ENCODE results near the gene MS4A3.

The MS4A3 gene

DNA sequence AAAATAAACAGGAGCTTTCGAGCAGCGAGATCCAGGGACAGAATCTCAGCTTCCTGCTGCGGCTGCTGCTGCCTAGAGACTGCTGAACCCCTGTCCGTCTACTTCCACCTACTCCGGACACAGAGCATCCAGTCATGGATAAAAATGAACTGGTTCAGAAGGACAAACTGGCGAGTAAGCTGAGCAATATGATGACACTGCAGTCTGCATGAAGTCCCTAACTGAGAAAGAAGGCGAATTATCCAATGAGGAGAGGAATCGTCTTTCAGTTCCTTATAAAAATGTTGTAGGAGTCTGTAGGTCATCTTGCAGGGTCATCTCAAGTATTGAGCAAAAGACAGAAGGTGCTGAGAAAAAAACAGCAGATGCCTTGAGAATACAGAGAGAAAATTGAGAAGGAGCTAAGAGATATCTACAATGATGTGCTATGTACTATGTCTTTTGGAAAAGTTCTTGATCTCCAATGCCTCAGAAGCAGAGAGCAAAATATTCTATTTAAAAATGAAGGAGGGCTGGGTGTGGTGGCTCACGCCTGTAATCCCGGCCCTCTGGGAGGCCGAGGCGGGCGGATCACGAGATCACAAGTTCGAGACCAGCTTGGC is 20.9 kb downstream of the MS4A3 start:
- DNase-seq (ENCODE audit: extremely low spot score), result no peak
- TF ChIP-seq LEF1 (IDR thresholded peaks at IDR 0.05; ENCODE audit: borderline replicate concordance) (no peak), FOXA1 (IDR thresholded peaks at IDR 0.05) (no peak), BHLHE40 (IDR thresholded peaks at IDR 0.05; ENCODE audit: borderline replicate concordance) (no peak)
- POLR2A ChIA-PET, result no interaction called here
- CTCF ChIA-PET, result no interaction called here

DNA sequence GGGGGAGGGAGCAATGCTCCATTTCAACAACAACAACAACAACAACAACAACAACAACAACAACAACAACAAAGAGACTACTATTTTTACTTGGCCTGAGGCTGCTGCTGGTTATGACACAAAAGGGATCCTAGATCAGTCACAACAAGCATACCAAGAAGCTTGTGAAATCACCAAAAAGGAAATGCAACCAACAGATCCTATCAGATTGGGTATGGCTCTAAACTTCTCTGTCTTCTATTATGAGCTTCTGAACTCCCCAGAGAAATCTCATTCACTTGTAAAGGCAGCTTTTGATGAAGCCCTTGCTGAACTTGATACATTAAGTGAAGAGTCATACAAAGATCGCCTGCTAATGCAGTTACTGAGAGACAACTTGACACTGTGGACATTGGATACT is 21.5 kb downstream of the MS4A3 start:
- ChIA-PET CTCF (no interaction called here), POLR2A (no interaction called here)
- DNase-seq (ENCODE audit: extremely low spot score), result no peak
- TF ChIP-seq BHLHE40 (IDR thresholded peaks at IDR 0.05; ENCODE audit: borderline replicate concordance), result no peak
- TF ChIP-seq FOXK2 (IDR thresholded peaks at IDR 0.05), result no peak
- no peak for TF ChIP-seq HDGF (IDR thresholded peaks at IDR 0.05; ENCODE audit: borderline replicate concordance)
- no peak for TF ChIP-seq SUZ12 (IDR thresholded peaks at IDR 0.05)
- no peak for TF ChIP-seq L3MBTL2 (conservative IDR thresholded peaks at IDR 0.05)
- TF ChIP-seq ELF4 (IDR thresholded peaks at IDR 0.05), result no peak
- no peak for TF ChIP-seq NFRKB (IDR thresholded peaks at IDR 0.05)
- TF ChIP-seq FOXA1 (IDR thresholded peaks at IDR 0.05), result no peak
- TF ChIP-seq TARDBP (IDR thresholded peaks at IDR 0.05), result no peak
- no peak for TF ChIP-seq LEF1 (IDR thresholded peaks at IDR 0.05; ENCODE audit: borderline replicate concordance)
- no peak for TF ChIP-seq FOXM1 (IDR thresholded peaks at IDR 0.05; ENCODE audit: borderline replicate concordance)
- TF ChIP-seq, protein P1, sequence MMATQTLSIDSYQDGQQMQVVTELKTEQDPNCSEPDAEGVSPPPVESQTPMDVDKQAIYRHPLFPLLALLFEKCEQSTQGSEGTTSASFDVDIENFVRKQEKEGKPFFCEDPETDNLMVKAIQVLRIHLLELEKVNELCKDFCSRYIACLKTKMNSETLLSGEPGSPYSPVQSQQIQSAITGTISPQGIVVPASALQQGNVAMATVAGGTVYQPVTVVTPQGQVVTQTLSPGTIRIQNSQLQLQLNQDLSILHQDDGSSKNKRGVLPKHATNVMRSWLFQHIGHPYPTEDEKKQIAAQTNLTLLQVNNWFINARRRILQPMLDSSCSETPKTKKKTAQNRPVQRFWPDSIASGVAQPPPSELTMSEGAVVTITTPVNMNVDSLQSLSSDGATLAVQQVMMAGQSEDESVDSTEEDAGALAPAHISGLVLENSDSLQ (IDR thresholded peaks at IDR 0.05), result no peak
- no peak for TF ChIP-seq ZNF384 (IDR thresholded peaks at IDR 0.05)
- TF ChIP-seq CTBP1 (IDR thresholded peaks at IDR 0.05; ENCODE audit: borderline replicate concordance), result no peak
- TF ChIP-seq ARNT (IDR thresholded peaks at IDR 0.05), result no peak

DNA sequence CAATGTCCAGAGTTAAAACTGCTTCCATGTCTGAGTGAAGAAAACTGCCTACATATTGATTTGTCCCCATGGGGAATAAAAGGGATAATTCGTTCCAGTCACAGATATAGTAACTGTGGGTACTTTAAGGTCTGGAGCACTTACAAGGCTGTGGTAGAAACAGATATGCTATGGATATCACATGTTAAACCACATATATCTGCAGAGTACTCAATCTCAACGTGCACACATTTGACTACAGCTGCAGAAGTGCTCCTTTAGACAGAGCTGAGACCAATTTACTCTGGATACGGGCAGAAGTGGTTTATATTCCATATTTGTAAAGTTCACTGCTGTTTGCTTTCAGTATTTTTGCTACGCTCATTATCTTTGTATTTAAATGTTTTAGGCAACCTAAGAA is 22.3 kb downstream of the MS4A3 start:
- CTCF ChIA-PET, result no interaction called here
- no peak for DNase-seq (ENCODE audit: extremely low spot score)
- TF ChIP-seq, protein P1 (IDR thresholded peaks at IDR 0.05), result no peak
- TF ChIP-seq LEF1 (IDR thresholded peaks at IDR 0.05; ENCODE audit: borderline replicate concordance) (no peak), ZNF384 (IDR thresholded peaks at IDR 0.05) (no peak), BHLHE40 (IDR thresholded peaks at IDR 0.05; ENCODE audit: borderline replicate concordance) (no peak)
- POLR2A ChIA-PET, result no interaction called here

DNA sequence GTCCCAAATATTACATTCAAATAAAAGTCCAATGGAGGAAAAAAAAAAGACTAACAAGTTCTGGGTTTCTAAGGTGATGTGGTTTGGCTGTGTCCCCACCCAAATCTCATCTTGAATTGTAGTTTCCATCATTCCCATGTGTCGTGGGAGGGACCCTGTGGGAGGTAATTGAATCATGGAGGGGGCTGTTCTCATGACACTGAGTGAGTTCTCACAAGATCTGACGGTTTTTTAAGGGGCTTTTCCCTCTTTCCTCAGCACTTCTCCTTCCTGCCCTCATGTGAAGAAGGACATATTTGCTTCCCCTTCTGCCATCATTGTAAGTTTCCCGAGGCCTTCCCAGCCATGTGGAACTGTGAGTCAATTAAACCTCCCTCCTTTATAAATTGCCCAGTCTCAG is 24.1 kb downstream of the MS4A3 start:
- TF ChIP-seq HDGF (IDR thresholded peaks at IDR 0.05; ENCODE audit: borderline replicate concordance), result no peak
- TF ChIP-seq, protein P1 (IDR thresholded peaks at IDR 0.05), result no peak
- TF ChIP-seq SUZ12 (IDR thresholded peaks at IDR 0.05), result no peak
- no peak for TF ChIP-seq ELF4 (IDR thresholded peaks at IDR 0.05)
- no peak for TF ChIP-seq FOXM1 (IDR thresholded peaks at IDR 0.05; ENCODE audit: borderline replicate concordance)
- no peak for TF ChIP-seq FOXA1 (IDR thresholded peaks at IDR 0.05)
- no peak for TF ChIP-seq ZNF384 (IDR thresholded peaks at IDR 0.05)
- TF ChIP-seq CTBP1 (IDR thresholded peaks at IDR 0.05; ENCODE audit: borderline replicate concordance), result no peak
- no peak for TF ChIP-seq NFRKB (IDR thresholded peaks at IDR 0.05)
- TF ChIP-seq TARDBP (IDR thresholded peaks at IDR 0.05), result no peak
- TF ChIP-seq LEF1 (IDR thresholded peaks at IDR 0.05; ENCODE audit: borderline replicate concordance), result no peak
- TF ChIP-seq BHLHE40 (IDR thresholded peaks at IDR 0.05; ENCODE audit: borderline replicate concordance), result no peak
- no peak for TF ChIP-seq FOXK2 (IDR thresholded peaks at IDR 0.05)
- no peak for TF ChIP-seq L3MBTL2 (conservative IDR thresholded peaks at IDR 0.05)
- no peak for TF ChIP-seq ARNT (IDR thresholded peaks at IDR 0.05)
- CTCF ChIA-PET, result no interaction called here
- POLR2A ChIA-PET, result no interaction called here
- no peak for DNase-seq (ENCODE audit: extremely low spot score)

DNA sequence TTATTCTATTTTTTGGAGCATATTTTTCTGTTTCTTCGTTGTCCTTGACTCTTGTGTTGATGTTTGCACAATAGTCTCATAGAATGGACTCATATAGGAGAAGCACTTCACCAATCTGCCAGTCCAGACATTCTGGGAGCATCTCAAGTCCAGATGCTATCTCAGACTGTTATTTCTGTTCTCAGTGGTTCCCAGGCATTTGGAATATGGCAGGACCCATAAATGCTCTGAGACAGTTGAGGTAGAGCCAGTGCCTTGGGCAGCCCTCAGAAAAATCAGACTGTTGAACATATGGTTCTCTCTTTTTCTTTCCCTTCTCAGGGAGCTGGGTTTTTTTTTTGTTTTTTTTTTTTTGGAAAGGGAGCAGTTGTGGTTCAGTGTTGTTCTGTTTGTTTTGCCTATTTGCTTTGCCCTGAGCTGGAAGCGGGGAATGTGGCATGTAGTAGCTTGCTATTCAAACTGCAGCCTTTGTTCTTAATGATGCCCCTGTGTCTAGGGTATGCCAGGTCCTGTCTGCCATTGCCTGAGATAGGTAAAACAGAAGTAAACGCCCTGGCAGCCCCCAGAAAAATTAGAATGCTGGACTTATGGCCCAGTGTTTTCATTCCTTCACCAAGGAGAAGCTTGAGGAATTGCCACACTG is 28.3 kb downstream of the MS4A3 start:
- CTCF ChIA-PET, result no interaction called here
- POLR2A ChIA-PET, result no interaction called here
- TF ChIP-seq HDGF (IDR thresholded peaks at IDR 0.05; ENCODE audit: borderline replicate concordance), result no peak
- TF ChIP-seq, protein P1 (IDR thresholded peaks at IDR 0.05), result no peak
- TF ChIP-seq FOXM1 (IDR thresholded peaks at IDR 0.05; ENCODE audit: borderline replicate concordance), result no peak
- TF ChIP-seq CTBP1 (IDR thresholded peaks at IDR 0.05; ENCODE audit: borderline replicate concordance), result no peak
- no peak for TF ChIP-seq ZNF384 (IDR thresholded peaks at IDR 0.05)
- no peak for TF ChIP-seq FOXK2 (IDR thresholded peaks at IDR 0.05)
- TF ChIP-seq NFRKB (IDR thresholded peaks at IDR 0.05), result no peak
- TF ChIP-seq FOXA1 (IDR thresholded peaks at IDR 0.05), result no peak
- no peak for TF ChIP-seq ARNT (IDR thresholded peaks at IDR 0.05)
- TF ChIP-seq BHLHE40 (IDR thresholded peaks at IDR 0.05; ENCODE audit: borderline replicate concordance), result no peak
- no peak for TF ChIP-seq SUZ12 (IDR thresholded peaks at IDR 0.05)
- DNase-seq (ENCODE audit: extremely low spot score), result no peak

DNA sequence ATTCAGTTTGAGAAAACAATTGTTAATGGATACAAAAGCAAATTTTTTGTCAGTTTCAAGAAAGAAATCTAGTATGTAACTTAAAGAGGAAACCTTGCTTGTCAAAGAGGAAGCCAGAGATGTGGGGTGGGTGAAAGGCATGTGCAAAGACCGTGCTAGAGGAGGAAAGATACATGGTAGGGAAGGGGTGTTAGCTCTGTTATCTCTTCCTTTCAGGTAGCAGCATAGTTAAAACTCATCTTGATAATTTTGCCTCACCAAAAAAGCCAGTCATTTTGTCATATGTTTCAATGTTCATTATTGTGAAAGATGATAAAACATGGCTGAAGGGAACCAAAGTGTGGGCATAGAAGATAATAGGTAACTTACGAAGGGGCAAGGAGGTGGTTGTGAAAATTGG is 29.4 kb downstream of the MS4A3 start:
- POLR2A ChIA-PET, result no interaction called here
- TF ChIP-seq BHLHE40 (IDR thresholded peaks at IDR 0.05; ENCODE audit: borderline replicate concordance) (no peak), NFRKB (IDR thresholded peaks at IDR 0.05) (no peak), ELF4 (IDR thresholded peaks at IDR 0.05) (no peak), FOXA1 (IDR thresholded peaks at IDR 0.05) (no peak), ARNT (IDR thresholded peaks at IDR 0.05) (no peak), LEF1 (IDR thresholded peaks at IDR 0.05; ENCODE audit: borderline replicate concordance) (no peak), TARDBP (IDR thresholded peaks at IDR 0.05) (no peak), FOXM1 (IDR thresholded peaks at IDR 0.05; ENCODE audit: borderline replicate concordance) (no peak), SP1 (IDR thresholded peaks at IDR 0.05) (no peak), L3MBTL2 (conservative IDR thresholded peaks at IDR 0.05) (no peak), SUZ12 (IDR thresholded peaks at IDR 0.05) (no peak)
- DNase-seq (ENCODE audit: extremely low spot score), result no peak
- CTCF ChIA-PET, result no interaction called here

All from HEK293T (cell line).